H1 (cell line): Measurements from ENCODE around the gene PLCL1. TPM values are rescaled to one million over a fixed set of nuclear protein-coding genes. Genes with fewer than 3 reads are reported as not detected.

Experiments used
- CTCF ChIA-PET: fragments of 300-600 bp; sonication (Branson Sonifier 250); formaldehyde crosslinking; loops from one replicate; lab custom pipeline; 2021; ENCODE audit not compliant: partially characterized antibody; lab: Charles Lee
- POLR2A ChIA-PET: fragments of 300-600 bp; sonication (Branson Sonifier 250); formaldehyde crosslinking; loops from one replicate; lab custom pipeline; 2021; ENCODE audit warnings: inconsistent platforms; ENCODE audit not compliant: partially characterized antibody; lab: Charles Lee
- DNase-seq, 2 experiments: peaks; one replicate each; pipeline versions ENCODE4 v3.0.0 to v3.0.0-alpha.2; 2010 to 2022; ENCODE audit warnings: low spot score in 2 of 2, low read depth in 1 of 2, mixed read lengths in 1 of 2
- FAIRE-seq: peaks from 2 replicates; lab custom pipeline; 2011; peaks lifted over from hg19 to GRCh38; lab: Jason Lieb, UNC
- H2AFZ ChIP-seq: 2 replicates; pipeline ENCODE4 v1.8.1; 2012; ENCODE audit warnings: low read length, inconsistent platforms
- H2AK5ac ChIP-seq: 2 replicates; pipeline ENCODE4 v1.6.1; 2013; ENCODE audit warnings: low read depth, low read length
- H2BK120ac ChIP-seq: replicated peaks from 2 replicates; pipeline ENCODE3; 2013; ENCODE audit warnings: low read depth, low read length, inconsistent platforms
- H2BK12ac ChIP-seq: 2 replicates; pipeline ENCODE4 v1.6.1; 2013; ENCODE audit warnings: low read depth, low read length
- H2BK15ac ChIP-seq: 2 replicates; pipeline ENCODE4 v1.6.1; 2013; ENCODE audit warnings: low read length
- H2BK20ac ChIP-seq: 2 replicates; pipeline ENCODE4 v1.6.1; 2013; ENCODE audit warnings: low read length
- H2BK5ac ChIP-seq: 2 replicates; pipeline ENCODE4 v1.6.1; 2013; ENCODE audit warnings: low read depth, low read length
- H3K14ac ChIP-seq: 2 replicates; pipeline ENCODE4 v1.6.1; 2013; ENCODE audit warnings: inconsistent platforms; ENCODE audit not compliant: insufficient read length
- H3K18ac ChIP-seq: 2 replicates; pipeline ENCODE4 v1.6.1; 2013; ENCODE audit warnings: low read length; ENCODE audit errors: extremely low read depth
- H3K23ac ChIP-seq: 2 replicates; pipeline ENCODE4 v1.6.1; 2013; ENCODE audit warnings: inconsistent platforms; ENCODE audit not compliant: insufficient read length
- H3K23me2 ChIP-seq: 2 replicates; pipeline ENCODE4 v1.6.1; 2013; ENCODE audit warnings: low read depth, low read length
- H3K27ac ChIP-seq: 2 replicates; pipeline ENCODE4 v1.6.1; 2011; ENCODE audit warnings: low read depth, low read length, inconsistent platforms
- H3K27me3 ChIP-seq, 4 experiments: replicated peaks in 1 of 4; 1 replicate in 1 of 4; 2 replicates in 3 of 4; pipeline versions ENCODE4 v1.6.1 to v1.8.1; 2011 to 2013; ENCODE audit warnings: low read length in 3 of 4, mild to moderate bottlenecking in 3 of 4, inconsistent platforms in 2 of 4, mixed read lengths in 2 of 4, moderate library complexity in 1 of 4; ENCODE audit not compliant: control insufficient read depth in 3 of 4, insufficient read depth in 3 of 4; ENCODE audit errors: extremely low read depth in 1 of 4
- H3K36me3 ChIP-seq, 4 experiments: 2 replicates each; pipeline versions ENCODE4 v1.6.1 to v1.8.1; 2011 to 2013; ENCODE audit warnings: mild to moderate bottlenecking in 4 of 4, low read length in 3 of 4, moderate library complexity in 2 of 4, control low read depth in 1 of 4, inconsistent platforms in 1 of 4; ENCODE audit not compliant: insufficient read depth in 4 of 4, control insufficient read depth in 2 of 4
- H3K4ac ChIP-seq: replicated peaks from 2 replicates; pipeline ENCODE3; 2013; ENCODE audit warnings: low read length, low read depth, mixed read lengths, inconsistent platforms; ENCODE audit not compliant: insufficient read length
- H3K4me1 ChIP-seq, 4 experiments: replicated peaks in 1 of 4; 1 replicate in 1 of 4; 2 replicates in 3 of 4; pipeline versions ENCODE4 v1.6.1 to v1.8.1; 2011 to 2013; ENCODE audit warnings: low read length in 3 of 4, inconsistent platforms in 2 of 4, mixed read lengths in 1 of 4; ENCODE audit not compliant: insufficient read depth in 4 of 4, control insufficient read depth in 3 of 4
- H3K4me2 ChIP-seq, 2 experiments: 2 replicates each; pipeline versions ENCODE4 v1.6.1 to v1.8.1; 2011 to 2013; ENCODE audit warnings: low read depth in 2 of 2, low read length in 2 of 2, control low read depth in 1 of 2, inconsistent platforms in 1 of 2, mild to moderate bottlenecking in 1 of 2; ENCODE audit not compliant: insufficient read depth in 1 of 2
- H3K4me3 ChIP-seq, 4 experiments: fragments of 200-600, 300-600 bp in 1 of 4; sonication (generic), shearing (Covaris generic), sonication (Bioruptor Twin) in 1 of 4; 2 replicates each; pipeline versions ENCODE4 v1.5.1 to v1.8.1; 2011 to 2016; ENCODE audit warnings: low read length in 4 of 4, low read depth in 3 of 4, control low read depth in 2 of 4, inconsistent platforms in 2 of 4, mild to moderate bottlenecking in 2 of 4, mixed read lengths in 1 of 4, moderate library complexity in 1 of 4; ENCODE audit not compliant: insufficient read depth in 2 of 4; ENCODE audit errors: extremely low read depth in 1 of 4
- H3K56ac ChIP-seq: replicated peaks from 2 replicates; pipeline ENCODE3; 2013; ENCODE audit warnings: low read depth, mild to moderate bottlenecking, mixed read lengths, low read length, inconsistent platforms; ENCODE audit not compliant: insufficient read length
- H3K79me1 ChIP-seq: 2 replicates; pipeline ENCODE4 v1.6.1; 2013; ENCODE audit warnings: low read depth, low read length, control low read depth
- H3K79me2 ChIP-seq, 2 experiments: 2 replicates each; pipeline versions ENCODE4 v1.6.1 to v1.8.1; 2012 to 2013; ENCODE audit warnings: low read length in 2 of 2, mild to moderate bottlenecking in 2 of 2, inconsistent platforms in 1 of 2; ENCODE audit not compliant: insufficient read depth in 2 of 2, control insufficient read depth in 1 of 2
- H3K9ac ChIP-seq, 4 experiments: replicated peaks in 1 of 4; 1 replicate in 1 of 4; 2 replicates in 3 of 4; pipeline versions ENCODE4 v1.6.1 to v1.8.1; 2011 to 2013; ENCODE audit warnings: low read depth in 3 of 4, low read length in 3 of 4, control low read depth in 2 of 4, mild to moderate bottlenecking in 2 of 4, moderate library complexity in 2 of 4, inconsistent platforms in 1 of 4; ENCODE audit errors: extremely low read depth in 1 of 4
- H3K9me3 ChIP-seq, 2 experiments: 2 replicates each; pipeline versions ENCODE4 v1.6.1 to v1.8.1; 2012 to 2013; ENCODE audit warnings: mild to moderate bottlenecking in 2 of 2, moderate library complexity in 2 of 2, control low read depth in 1 of 2, inconsistent platforms in 1 of 2, low read depth in 1 of 2, low read length in 1 of 2, mixed read lengths in 1 of 2; ENCODE audit not compliant: insufficient read depth in 2 of 2
- H4K20me1 ChIP-seq, 2 experiments: replicated peaks in 1 of 2; 2 replicates each; pipeline versions ENCODE3 to v1.8.1; 2011 to 2013; ENCODE audit warnings: inconsistent platforms in 2 of 2, low read length in 2 of 2, mild to moderate bottlenecking in 1 of 2; ENCODE audit not compliant: insufficient read depth in 2 of 2, control insufficient read depth in 1 of 2
- H4K5ac ChIP-seq: 2 replicates; pipeline ENCODE4 v1.6.1; 2013; ENCODE audit warnings: low read length, low read depth, mixed read lengths, inconsistent platforms; ENCODE audit not compliant: insufficient read length
- H4K8ac ChIP-seq: 2 replicates; pipeline ENCODE4 v1.8.0; 2013; ENCODE audit warnings: mild to moderate bottlenecking, moderate library complexity, low read length, inconsistent platforms; ENCODE audit not compliant: insufficient read depth; ENCODE audit errors: extremely low read depth
- H4K91ac ChIP-seq: replicated peaks from 2 replicates; pipeline ENCODE3; 2013; ENCODE audit warnings: low read length, mixed read lengths, inconsistent platforms; ENCODE audit not compliant: insufficient read length
- WGBS, 2 experiments: shearing (Covaris generic) in 1 of 2; methylation state at CpG; one replicate each; pipeline versions ENCODE4 v1.1.6 to v1.1.7; 2013 to 2015; ENCODE audit warnings: low lambda C conversion rate in 2 of 2, mixed read lengths in 2 of 2, inconsistent platforms in 1 of 2, low coverage in 1 of 2, missing lambda C conversion rate in 1 of 2; ENCODE audit not compliant: insufficient replicate concordance in 2 of 2, insufficient coverage in 1 of 2, insufficient read length in 1 of 2; ENCODE audit errors: extremely low coverage in 1 of 2, missing lambda C conversion rate in 1 of 2; 5-methylcytosine and 5-hydroxymethylcytosine counted together
- polyA plus RNA-seq, 7 experiments: library from polyadenylated mRNA; depleted of rRNA in 3 of 7; stranded (reverse) in 5 of 7; unstranded in 2 of 7; fragments of >200 nt in 5 of 7; fragments of 200-250 nt in 2 of 7; gene quantifications; 1 replicate in 5 of 7; 2 replicates in 1 of 7; 4 replicates in 1 of 7; pipeline versions ENCODE4 v1.2.1 to v1.2.3, GENCODE V29; 2011 to 2013; ENCODE audit warnings: missing spikeins in 2 of 7, mixed read lengths in 2 of 7
- total RNA-seq: library from RNA; stranded (reverse); fragmentation: NEBNext Ultra II Directional; extraction: Animal tissue kit (Norgen Biotek cat#: 25700); gene quantifications from 2 replicates; pipeline ENCODE4 v1.2.1, GENCODE V29; 2021

Gene PLCL1
- total and polyA plus RNA-seq, 2 of the 8 experiments (the other 6 are each of a cell fraction or from before 2014, with no cell fraction given): not detected

DNA sequence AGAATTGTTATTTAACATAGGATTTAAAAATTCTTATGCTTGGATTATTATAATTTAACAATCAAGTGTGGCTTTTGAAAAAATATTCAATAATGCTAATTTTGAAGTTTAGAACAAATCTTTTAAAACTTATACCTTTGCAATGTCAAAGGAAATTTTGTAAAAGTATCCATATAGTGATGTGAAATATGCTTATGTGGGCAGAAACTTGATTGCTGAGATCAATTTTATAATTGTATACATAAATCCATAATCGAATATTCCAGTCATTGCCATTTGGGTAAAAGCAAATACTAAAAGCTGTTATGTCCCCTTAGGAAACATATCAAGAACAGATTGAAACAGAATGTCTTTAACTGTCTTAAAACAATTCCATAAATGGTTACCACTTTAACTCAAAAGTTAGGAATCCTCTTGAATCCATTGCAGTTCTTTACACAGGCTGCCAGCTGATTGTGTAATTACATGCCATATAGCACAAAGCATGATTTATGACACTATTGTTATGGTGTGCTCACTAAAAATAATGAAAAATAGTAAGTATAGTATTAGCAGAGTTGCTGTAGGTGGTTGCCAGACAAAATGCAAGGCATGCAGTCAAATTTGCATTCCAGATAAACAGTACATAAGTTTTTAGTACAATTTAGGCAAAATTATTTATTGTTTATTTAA is 24.2 kb downstream of the PLCL1 start:
- Histone ChIP-seq H3K9me3 (no peaks in the 10 kb centered on the region), H2BK120ac (no peak overlapping the region), H3K27me3 (no peaks in the 10 kb centered on the region), H3K4ac (no peak overlapping the region), H3K4me1 (no peaks in the 10 kb centered on the region), H4K91ac (no peak overlapping the region), H3K23ac (no peak overlapping the region), H3K79me2 (no peaks in the 10 kb centered on the region), H4K8ac (no peak overlapping the region), H2AK5ac (no peak overlapping the region), H2AFZ (no peak overlapping the region), H3K4me2 (no peak overlapping the region), H2BK20ac (no peak overlapping the region), H3K23me2 (no peaks in the 10 kb centered on the region), H3K4me3 (no peak overlapping the region), H4K5ac (no peak overlapping the region), H3K56ac (no peak overlapping the region), H3K9ac (no peak overlapping the region), H3K27ac (no peak overlapping the region), H3K14ac (no peak overlapping the region), H2BK15ac (no peak overlapping the region), H4K20me1 (no peaks in the 10 kb centered on the region), H3K18ac (no peak overlapping the region), H3K79me1 (no peaks in the 10 kb centered on the region), H2BK12ac (no peak overlapping the region), H2BK5ac (no peak overlapping the region), H3K36me3 (no peaks in the 10 kb centered on the region)
- POLR2A ChIA-PET: no interaction called here
- FAIRE-seq (no peak), DNase-seq (no peak)
- CTCF ChIA-PET: interaction anchor here (3.8 kb wide), 1 partner anchor 15 kb away, joined by 10 read pairs; no protein-coding TSS in a partner anchor
- 100% methylated on average over 1 of the region's 1 CpG; no CpG with 5 or more reads in 1 of the 2 experiments for WGBS, 2 experiments
